Activated T-cell treated with anti-CD3 and anti-CD28 coated beads for 1 hour (primary cell): ENCODE results near the gene STK32B.
"Not testable (repeated sequence)": the region's sequence is repeated elsewhere in the genome, so short reads cannot be mapped to it uniquely, and the experiment has no call there.

Source experiments
- DNase-seq: peaks from one replicate; pipeline ENCODE4 v3.0.0-alpha.2; 2020; ENCODE audit warnings: low read depth

Gene STK32B

DNA sequence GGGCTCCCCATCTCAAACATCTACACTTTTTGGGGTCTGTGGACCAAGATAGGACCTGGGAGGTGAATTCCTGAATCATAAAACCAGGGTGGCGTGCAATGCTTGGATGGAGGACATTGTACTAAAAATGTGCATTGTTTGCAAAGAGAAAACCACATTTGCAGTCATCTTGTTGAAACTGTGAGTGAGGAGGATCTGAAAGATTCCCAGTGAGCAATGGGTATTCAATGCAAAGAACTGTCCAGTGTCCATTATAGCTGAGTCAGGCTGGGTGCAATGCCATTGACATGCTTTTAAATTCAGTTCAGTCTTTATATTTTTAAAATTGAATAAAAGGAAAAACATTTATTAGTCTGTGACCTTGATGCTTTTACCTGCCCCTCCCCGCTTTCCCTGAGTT, 215.7 kb downstream of the STK32B start:
- DNase-seq = no peak

DNA sequence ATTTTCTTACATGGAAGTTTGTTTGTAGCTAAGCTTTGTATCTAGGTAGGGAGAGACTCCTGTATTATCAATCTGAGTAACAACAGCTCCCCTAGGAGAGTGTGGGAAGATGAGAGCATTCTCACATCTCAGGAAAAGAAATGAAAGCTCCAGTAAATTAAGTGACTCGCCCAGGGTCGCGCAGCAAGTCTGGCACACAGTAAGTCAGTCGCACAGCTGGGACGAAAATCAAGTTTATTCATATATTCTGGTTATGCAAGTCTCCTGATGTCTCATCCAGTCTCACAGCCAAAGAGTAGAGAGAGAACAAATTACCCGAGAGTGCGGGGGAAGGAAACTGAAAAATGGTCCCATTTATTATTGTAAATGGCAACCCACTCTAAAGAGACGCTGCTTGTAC, 216.1 kb downstream of the STK32B start:
- no peak for DNase-seq

DNA sequence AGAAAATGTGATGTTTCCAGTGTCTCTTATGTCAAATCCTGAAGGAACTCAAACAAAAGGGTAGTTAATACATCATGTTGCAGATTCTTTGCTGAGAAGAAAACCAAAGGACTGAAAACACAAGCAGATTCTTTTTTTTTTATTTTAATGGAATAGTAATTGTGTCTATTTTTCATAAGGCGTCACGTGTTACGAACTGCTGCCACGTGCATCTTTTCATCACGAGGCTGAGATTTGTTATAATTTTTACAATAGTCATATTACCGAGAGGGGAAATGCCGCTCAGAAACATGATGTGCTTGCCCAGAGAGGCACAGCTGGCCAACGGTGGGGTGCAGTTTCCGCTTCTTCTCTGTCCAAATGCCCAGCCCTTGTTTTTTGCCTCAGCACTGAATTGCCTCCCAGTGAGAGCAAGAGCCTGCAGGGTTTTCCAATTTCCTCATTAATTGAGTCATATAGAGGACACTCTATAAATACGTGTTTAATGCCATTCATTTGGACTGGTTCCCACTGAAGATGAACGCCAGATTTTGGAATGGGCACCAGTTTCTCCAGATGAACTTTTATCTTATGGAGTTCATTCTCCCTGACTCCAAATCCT, 225.3 kb downstream of the STK32B start:
- DNase-seq = no peak

DNA sequence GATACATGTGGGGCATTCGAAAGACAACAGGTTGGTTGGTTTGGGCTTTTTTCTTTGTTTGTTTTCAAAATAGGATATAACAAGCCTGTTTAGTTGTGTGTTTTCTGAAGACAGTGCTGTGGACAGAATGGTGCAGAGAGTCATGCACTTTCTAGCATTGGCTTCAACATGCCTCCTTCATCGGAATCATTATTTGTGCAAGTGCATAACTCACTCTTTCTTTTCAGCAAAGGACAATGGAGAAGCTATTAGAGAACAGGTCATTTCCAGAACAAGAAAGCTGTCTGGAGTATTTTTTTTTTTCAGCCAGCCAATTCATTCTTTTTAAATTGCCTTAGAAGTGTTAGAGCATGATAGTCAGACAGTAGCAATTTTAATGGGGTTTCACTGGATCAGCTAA, 225.8 kb downstream of the STK32B start:
- no peak for DNase-seq

DNA sequence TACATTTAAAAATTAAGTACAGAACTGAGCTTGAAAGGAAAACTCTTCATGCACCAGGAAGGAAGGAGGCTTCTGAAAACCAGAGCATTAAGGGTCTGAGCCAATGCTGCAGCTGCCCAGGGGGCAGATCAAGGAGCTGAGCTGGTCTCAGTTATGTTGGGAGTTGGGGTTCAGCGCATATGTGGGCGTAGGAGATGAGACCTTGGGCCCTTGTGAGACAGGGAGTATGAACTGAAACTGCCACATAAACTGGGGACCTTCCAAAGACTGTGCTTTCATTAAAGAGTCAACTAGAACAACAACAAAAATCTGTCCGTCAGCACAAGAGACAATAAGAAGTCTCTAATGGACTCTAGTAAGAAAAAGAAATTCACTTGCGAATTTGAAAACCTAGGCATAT, 226.9 kb downstream of the STK32B start:
- no peak for DNase-seq

DNA sequence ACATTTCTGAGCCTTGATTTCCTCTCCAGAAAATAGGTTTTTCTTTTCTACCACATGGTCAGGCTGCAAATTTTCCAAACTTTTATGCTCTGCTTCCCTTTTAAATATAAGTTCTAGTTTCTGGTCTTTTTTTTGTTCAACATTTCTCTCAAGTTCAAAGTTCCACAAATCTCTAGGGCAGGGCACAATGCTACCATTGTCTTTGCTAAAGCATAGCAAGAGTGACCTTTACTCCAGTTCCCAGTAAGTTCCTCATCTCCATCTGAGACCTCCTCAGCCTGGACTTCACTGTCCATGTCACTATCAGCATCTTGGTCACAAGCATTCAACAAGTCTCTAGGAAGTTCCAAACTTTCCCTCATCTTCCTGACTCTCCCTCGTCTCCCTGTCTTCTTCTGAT, 228.8 kb downstream of the STK32B start:
- not testable (repeated sequence) for DNase-seq

DNA sequence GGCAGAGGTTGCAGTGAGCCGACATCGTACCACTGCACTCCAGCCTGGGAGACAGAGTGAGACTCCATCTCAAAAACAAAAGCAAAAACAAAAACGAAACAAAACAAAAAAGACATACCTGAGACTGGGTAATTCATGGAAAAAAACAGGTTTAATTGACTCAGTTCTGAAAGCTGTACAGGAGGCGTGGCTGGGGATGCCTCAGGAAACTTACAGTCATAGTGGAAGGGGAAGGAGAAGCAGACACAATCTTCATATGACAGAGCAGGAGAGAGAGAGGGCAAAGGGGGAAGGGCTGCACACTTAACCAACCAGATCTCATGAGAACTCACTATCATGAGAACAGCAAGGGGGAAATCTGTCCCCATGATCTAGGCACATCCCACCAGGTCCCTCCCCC, 229.5 kb downstream of the STK32B start:
- DNase-seq = no peak

DNA sequence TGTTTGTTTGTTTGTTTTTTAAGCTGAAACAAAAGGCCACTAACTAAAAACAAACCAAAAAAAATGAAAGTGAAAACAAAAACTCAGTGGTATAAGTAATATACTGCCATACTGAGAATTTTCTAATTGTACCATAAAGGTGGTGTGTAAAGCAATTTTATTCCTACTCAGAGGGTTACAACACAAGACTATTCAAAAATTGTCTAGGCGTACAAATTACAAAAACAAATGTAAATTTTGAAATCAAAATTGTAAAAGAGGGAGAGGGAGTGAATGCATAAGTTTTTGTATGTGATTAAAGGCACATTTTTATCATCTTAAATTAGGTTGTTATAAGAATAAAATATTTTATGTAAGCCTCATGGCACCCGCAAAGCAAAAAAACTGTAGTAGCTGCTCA, 232.6 kb downstream of the STK32B start:
- no peak for DNase-seq

DNA sequence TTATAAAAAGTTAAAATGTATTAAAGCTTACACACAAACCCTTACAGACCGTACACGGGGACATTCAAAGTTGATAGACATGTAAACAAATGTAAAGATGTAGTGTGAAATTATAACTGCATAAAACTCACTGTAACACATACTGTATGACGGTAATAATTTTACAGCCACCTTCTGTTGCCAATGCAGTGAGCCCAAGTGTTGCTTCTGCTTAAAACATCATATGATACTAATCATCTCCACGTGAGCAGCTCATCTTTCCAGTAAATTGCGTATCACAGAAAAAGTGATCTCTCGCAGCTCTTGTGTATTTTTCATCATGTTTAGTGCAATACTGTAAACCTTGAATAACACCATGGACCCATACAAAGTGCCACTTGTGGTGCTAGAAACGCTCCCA, 233.2 kb downstream of the STK32B start:
- no peak for DNase-seq

DNA sequence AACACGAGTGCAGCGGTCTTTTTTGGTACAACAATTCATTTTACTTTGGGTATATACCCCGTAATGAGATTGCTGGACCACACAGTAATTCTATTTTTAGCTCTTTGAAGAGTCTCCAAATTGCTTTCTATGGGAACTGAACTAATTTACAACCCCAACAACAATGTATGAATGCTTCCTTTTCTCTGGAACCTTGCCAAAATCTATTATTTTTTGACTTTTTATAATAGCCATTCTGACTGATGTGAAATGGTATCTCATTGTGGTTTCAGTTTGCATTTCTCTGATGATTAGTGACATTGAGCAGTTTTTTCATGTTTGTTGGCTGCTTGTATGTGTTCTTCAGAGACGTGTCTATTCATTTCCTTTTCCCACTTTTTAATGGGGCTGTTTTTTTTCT, 240.8 kb downstream of the STK32B start:
- DNase-seq = no peak

DNA sequence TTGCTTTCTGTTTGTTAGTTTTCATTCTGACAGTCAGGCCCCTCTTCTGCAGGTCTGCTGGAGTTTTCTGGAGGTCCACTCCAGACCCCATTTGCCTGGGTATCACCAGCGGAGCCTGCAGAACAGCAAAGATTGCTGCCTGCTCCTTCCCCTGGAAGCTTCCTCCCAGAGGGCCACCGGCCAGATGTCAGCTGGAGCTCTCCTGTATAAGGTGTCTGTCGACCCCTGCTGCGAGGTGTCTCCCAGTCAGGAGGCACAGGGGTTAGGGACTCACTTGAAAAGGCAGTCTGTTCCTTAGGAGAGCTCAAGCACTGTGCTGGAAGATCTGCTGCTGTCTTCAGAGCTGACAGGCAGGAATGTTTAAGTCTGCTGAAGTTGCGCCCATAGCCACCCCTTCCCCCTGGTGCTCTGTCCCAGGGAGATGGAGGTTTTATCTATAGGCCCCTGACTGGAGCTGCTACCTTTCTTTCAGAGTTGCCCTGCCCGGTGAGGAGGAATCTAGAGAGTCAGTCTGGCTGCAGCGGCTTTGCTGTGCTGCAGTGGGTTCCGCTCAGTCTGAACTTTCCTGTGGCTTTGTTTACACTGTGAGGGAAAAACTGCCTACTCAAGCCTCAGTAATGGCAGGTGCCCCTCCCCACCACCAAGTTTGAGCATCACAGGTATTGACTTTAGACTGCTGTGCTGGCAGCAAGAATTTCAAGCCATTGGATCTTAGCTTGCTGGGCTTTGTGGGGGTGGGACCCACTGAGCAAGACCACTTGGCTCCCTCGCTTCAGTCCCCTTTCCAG, 246.9 kb downstream of the STK32B start:
- DNase-seq = not testable (repeated sequence)

DNA sequence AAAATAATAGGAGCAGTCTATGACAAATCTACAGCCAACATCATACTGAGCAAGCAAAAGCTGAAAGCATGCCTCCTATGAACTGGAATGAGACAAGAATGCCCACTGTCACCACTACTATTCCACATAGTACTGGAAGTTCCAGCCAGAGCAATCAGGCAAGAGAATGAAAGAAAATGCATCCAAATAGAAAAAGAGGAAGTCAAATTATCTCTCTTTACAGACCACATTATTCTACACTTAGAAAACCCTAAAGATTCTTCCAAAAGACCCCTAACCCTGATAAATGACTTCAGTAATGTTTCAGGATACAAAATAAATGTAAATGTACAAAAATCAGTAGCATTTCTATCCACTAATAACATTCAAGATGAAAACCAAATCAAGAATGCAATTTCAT, 249.0 kb downstream of the STK32B start:
- DNase-seq = no peak

DNA sequence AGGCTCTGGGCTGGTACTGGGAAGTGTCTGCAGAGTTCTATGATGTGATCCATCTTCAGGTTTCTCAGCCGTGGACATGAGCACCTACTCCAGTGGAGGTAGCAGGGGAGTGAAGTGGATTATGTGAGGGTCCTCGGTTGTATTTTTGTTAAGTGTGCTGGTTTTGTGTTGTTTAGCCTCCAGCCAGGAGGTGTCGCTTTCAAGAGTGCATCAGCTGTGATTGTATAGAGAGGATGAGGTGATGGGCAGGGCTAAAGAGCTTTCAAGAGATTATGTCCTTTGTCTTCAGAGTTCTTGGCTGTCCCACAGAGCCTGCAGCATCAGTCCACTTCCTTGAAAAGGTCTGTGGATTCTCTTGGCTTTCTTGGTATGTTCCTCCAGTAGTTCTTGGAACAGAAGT, 256.6 kb downstream of the STK32B start:
- no peak for DNase-seq

DNA sequence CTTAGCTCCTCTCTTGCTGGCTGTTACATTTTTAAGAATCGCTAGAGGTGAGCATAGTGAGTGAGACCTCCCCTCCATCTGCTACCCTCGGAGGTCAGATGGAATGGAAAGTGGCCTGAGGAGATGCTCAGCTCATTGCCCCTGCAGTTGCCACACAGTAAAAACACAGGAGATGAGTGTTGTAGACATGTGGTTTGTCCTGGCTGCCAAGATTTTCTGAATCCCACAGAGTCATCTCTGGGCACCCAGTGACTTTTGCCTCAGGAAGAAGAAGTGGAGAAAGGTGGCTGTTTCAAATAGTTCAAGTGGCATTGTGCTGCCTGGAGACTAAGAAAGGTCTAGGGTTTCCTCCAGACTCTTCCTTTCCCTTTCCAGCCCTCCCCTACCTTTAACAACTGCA, 271.0 kb downstream of the STK32B start:
- DNase-seq = no peak

DNA sequence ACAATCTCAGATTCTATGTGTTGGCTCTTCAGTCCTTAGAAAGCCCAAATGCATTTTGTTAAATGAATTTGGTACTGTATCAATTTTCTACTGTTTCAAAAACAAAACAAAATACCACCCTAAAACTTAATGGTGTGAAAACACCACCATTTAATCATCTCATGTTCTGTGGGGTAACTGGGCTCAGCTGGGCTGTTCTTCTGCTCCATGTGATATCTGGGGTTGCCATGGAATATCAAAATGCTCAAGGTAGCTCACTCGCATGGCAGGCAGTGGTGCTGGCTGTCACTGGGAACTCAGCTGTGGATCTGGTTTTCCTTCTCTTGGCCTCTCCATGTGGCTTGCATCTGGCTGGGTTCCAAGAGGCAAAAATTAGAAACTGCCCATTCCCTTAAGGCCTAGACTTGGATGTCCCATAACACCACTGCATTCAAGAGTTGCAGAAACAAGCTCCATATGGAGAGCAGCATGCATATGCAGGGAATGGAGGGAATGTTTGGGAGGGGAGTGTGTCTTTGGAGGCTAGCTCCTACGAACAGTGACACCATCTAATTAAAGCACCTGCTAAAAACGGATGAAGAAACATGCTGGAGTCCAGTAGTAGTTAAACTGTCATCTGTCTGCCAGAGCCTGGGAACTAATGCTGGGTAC, 279.2 kb downstream of the STK32B start:
- no peak for DNase-seq

DNA sequence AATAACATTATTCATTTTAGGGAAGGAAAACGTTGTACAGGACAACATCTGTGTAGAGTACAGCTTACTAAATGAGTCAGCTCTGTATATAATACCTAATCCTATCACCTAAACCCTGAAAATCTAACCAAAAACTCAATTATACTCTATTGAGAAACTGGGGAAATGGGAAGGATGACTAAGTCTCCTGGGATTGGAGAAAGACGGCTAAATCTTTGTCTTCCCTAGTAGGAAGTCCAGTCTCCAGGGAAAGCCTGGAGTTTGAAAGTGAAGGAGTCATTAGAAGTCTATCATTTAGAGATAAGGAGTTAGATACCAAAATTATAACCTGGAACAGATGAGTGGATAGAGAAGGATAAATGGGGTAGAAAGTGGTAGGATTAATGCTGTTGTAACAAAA, 286.5 kb downstream of the STK32B start:
- DNase-seq = no peak

DNA sequence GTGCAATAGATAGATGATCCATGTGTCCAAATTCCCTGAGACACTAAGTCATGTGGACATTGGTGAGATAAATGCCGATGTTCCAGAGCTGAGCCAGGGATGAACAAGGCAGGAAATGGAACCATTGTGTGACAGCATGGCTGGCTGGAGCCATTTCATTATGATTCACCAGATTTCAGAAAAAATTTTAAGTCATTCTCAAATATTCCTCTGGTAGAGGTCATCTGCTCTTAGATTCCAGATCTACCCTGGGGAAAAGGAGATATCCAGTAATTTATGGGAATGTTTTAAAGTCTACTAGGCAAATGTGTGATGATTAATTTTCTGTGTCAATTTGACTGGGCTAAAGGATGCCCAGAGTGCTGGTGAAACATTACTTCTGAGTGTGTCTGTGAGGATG, 287.3 kb downstream of the STK32B start:
- no peak for DNase-seq

DNA sequence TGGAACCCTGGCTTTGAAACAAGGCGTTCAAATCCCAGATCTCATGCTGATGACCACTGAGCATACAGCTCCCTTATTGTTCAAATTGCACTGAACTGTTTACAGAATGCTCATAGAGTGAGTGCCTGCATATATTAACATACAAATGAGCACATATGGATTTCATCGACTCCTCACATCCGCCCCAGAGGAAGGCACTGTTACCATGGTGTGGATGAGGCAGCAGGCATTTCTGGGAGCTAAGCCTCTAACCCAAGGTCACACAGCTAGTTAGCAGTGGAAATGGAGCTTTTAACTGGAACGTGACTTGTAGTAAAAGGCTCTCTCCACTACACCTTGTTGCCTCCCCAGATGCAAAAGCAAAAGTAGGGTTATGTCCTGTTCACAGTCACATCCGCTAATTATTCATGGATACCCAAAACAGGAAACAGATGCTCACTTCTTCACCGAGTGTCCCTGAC, 289.7 kb downstream of the STK32B start:
- DNase-seq = no peak

DNA sequence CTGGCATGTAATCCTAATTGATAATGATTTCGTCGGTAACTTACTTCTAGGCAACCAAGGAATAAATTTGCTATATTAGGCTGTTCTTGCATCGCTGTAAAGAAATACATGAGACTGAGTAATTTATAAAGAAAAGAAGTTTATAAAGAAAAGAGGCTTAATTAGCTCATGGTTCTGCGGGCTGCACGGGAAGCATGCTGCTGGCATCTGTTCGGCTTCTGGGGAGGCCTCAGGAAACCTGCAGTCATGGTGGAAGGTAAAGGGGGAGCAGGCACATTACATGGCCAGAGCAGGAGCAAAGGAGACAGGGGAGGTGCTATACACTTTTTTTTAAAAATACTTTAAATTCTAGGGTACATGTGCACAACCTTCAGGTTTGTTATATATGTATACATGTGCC, 290.2 kb downstream of the STK32B start:
- no peak for DNase-seq

DNA sequence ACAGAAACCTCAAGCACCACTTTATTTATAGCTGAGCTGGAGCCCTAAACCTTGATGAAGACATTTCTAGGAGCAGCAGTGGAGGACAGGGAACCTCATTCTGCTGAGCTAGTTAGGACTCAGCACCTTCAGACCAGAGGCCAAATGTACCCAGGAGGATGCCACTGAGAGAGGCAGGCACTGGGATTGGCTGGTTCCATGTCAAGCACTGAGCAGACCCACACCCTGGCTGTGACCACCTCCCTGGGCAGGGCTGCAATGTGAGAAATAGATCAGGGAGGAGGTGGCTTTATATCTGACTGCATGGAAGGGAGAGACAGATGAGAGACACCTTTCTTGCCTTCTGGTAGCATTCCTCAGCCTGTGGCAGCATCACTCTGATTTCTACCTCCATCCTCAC, 304.6 kb downstream of the STK32B start:
- no peak for DNase-seq

DNA sequence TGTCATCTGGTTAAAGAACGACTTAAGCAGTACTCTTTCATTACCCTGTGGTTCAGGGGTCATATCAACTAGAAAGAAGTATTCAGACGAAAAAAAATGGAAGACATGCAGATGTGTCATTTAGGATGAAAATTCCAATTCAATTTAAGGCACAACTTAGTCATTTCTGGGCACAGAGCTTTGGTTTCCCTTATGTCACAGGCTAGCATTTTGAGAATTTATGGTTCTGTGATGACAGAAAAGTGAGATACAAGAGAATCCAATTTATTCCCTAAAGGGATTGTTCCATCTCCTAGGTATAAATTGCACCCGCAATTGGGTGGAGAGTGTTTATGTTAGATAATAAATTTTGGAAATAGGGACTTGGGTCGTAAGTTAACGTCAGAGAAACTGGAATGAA, 306.6 kb downstream of the STK32B start:
- DNase-seq = no peak

DNA sequence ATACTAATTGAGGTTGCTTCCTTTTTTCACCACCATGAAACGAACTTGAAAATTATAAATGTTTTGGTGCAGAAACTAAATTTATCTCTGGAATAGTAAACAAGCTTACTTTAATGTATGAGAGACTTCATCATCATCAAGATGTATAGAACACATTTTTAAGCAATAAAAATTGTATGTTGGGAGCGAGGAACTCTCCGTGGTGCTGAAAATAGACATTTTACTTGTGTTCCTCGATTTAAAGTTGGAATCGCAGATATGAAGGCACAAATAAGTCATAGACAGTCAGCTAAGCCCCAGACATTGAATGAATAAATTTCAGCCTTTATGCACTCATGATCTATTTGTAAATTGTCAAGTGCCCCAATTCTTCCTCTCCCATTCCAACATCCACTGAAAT, 310.7 kb downstream of the STK32B start:
- DNase-seq = no peak

DNA sequence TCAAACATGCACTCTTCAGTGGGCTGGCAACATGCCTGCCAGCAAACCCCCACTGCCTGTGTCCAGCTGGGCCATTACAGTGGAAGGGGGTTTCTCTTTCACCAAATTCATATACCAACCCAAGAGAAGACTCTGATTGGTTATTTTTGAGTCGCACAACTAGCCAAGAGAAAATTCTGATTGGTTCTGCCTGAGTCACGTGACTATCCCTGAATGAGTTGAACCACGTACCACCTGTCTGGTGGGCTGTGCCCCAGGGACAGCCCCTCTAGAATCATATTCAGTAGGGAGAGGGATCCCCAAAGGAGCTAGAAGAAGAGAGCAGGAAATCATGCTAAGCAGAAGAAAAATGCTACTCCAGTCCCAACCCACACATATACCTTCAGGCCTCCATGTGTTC, 313.1 kb downstream of the STK32B start:
- DNase-seq = no peak
